Measurements from ENCODE around the gene DEFB124.
"Not testable (repeated sequence)": the region's sequence is repeated elsewhere in the genome, so short reads cannot be mapped to it uniquely, and the experiment has no call there.

Gene DEFB124

GRCh38 chr20:31474758-31475427, at the start of gene DEFB124, which contains the start of gene REM1:
Gene DEFB124, minus strand, starts transcription at chr20:31475127. Its CDS starts 2,114 bp downstream, at chr20:31473013.
Gene REM1, plus strand, starts transcription at chr20:31475288. Its CDS starts 1,158 bp downstream, at chr20:31476446.
- no peak for DNase-seq (ENCODE audit: low read depth)

GRCh38 chr20:31523361-31524283, 48.7 kb upstream of the DEFB124 start:
- DNase-seq (ENCODE audit: low read depth): no peak

GRCh38 chr20:31522731-31523130, 47.8 kb upstream of the DEFB124 start:
- no peak for DNase-seq (ENCODE audit: low read depth)

- not testable (repeated sequence) for DNase-seq (ENCODE audit: low read depth)
Measured at GRCh38 chr20:31521267-31521666, 46.3 kb upstream of the DEFB124 start.

GRCh38 chr20:31517373-31517772, 42.4 kb upstream of the DEFB124 start:
- peak; percentile 39 for DNase-seq (ENCODE audit: low read depth)

GRCh38 chr20:31516651-31517050, 41.7 kb upstream of the DEFB124 start:
- DNase-seq (ENCODE audit: low read depth): no peak

- DNase-seq (ENCODE audit: low read depth): no peak
Measured at GRCh38 chr20:31516166-31516565, 41.2 kb upstream of the DEFB124 start.

GRCh38 chr20:31515775-31516107, 40.8 kb upstream of the DEFB124 start:
- no peak for DNase-seq (ENCODE audit: low read depth)

GRCh38 chr20:31515072-31515774, 40.3 kb upstream of the DEFB124 start:
- DNase-seq (ENCODE audit: low read depth): no peak

- DNase-seq (ENCODE audit: low read depth): peak; percentile 85
Measured at GRCh38 chr20:31514154-31515071, 39.5 kb upstream of the DEFB124 start, which contains the start of gene HM13. Gene HM13, plus strand, starts transcription at chr20:31514442. Its CDS starts 110 bp downstream, at chr20:31514552.

- no peak for DNase-seq (ENCODE audit: low read depth)
Measured at GRCh38 chr20:31508517-31509244, 33.8 kb upstream of the DEFB124 start.

- DNase-seq (ENCODE audit: low read depth): no peak
Measured at GRCh38 chr20:31505903-31506302, 31.0 kb upstream of the DEFB124 start.

GRCh38 chr20:31502884-31503673, 28.2 kb upstream of the DEFB124 start:
- DNase-seq (ENCODE audit: low read depth): peak; percentile 54

GRCh38 chr20:31500527-31500926, 25.6 kb upstream of the DEFB124 start:
- DNase-seq (ENCODE audit: low read depth): no peak

GRCh38 chr20:31497838-31498540, 23.1 kb upstream of the DEFB124 start:
- peak; percentile 79 for DNase-seq (ENCODE audit: low read depth)

- DNase-seq (ENCODE audit: low read depth): no peak
Measured at GRCh38 chr20:31496761-31497295, 21.9 kb upstream of the DEFB124 start.

GRCh38 chr20:31494131-31494530, 19.2 kb upstream of the DEFB124 start:
- peak; percentile 32 for DNase-seq (ENCODE audit: low read depth)

GRCh38 chr20:31490752-31491151, 15.8 kb upstream of the DEFB124 start:
- no peak for DNase-seq (ENCODE audit: low read depth)

GRCh38 chr20:31489152-31489551, 14.2 kb upstream of the DEFB124 start:
- no peak for DNase-seq (ENCODE audit: low read depth)

Data from GM04504 (cell line).